Fibroblast of skin of left biceps (primary cell): ENCODE measurements around the gene ZFYVE19.

Experiments used
- DNase-seq, 2 experiments: peaks; one replicate each; pipeline ENCODE4 v3.0.0-alpha.2; 2013; ENCODE audit warnings: low read depth in 2 of 2

The ZFYVE19 gene

DNA sequence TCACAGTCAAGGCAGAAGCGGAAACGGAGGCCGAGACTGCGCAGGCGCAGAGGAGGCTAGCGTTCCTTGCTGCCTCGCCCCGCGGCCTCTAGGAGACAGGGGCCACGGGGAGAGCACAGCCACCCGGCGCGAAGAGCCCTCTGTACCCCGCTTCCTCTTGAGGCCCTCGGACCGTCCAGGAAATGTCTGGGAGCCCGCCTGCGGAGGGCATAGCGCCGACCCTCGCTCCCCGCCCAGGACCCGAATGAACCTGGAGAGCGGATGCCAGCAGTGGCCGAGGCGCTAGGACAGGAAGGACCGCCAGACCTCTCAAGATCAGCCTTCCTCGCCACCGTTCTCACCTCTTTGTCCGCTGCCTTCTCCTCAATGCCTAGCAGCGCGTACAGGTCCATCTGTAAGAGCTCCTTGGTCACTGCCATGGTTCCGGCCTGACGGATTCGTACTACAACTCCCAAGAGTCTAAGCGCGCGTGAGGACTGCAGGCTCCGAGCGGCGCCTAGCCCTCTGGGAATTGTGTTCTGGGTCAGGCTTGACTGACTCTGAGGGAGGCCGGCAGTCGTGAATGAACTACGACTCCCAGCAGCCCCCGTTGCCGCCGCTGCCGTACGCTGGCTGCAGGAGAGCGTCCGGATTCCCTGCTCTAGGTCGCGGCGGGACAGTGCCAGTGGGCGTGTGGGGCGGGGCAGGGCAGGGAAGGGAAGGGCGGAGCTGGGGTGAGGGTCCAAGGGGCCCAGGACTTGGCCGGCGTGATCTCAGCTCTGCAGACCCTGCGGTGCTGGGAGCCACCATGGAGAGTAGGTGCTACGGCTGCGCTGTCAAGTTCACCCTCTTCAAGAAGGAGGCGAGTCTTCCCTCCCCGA, at the start of gene ZFYVE19, which contains the start of gene DNAJC17:
Gene ZFYVE19 (plus strand): TSS at position 62 of the 860 bp plus-strand sequence. CDS start 501 bp downstream, at position 563.
Gene DNAJC17 (minus strand): TSS at position 446 of the 860 bp plus-strand sequence. CDS start 27 bp downstream, at position 419.
- peak; percentile 92 for DNase-seq

DNA sequence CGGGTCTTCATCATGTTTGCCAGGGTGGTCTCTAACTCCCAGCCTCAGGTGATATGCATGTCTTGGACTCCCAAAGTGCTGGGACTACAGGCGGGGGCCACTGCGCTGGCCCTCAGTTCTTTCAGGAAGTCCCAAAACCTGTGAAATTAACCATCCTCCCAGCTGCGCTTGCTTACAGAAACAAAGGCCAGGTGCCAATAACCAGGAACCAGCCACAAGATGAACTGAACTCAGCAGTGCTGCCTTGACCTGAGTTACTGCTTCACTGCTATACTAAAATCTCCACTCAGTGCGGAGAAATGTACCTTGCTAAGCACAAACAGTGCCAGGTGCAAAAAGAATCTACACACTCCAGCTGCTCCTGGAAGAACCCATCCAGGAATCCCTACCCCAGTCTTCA, 46.9 kb upstream of the ZFYVE19 start:
- no peak for DNase-seq

DNA sequence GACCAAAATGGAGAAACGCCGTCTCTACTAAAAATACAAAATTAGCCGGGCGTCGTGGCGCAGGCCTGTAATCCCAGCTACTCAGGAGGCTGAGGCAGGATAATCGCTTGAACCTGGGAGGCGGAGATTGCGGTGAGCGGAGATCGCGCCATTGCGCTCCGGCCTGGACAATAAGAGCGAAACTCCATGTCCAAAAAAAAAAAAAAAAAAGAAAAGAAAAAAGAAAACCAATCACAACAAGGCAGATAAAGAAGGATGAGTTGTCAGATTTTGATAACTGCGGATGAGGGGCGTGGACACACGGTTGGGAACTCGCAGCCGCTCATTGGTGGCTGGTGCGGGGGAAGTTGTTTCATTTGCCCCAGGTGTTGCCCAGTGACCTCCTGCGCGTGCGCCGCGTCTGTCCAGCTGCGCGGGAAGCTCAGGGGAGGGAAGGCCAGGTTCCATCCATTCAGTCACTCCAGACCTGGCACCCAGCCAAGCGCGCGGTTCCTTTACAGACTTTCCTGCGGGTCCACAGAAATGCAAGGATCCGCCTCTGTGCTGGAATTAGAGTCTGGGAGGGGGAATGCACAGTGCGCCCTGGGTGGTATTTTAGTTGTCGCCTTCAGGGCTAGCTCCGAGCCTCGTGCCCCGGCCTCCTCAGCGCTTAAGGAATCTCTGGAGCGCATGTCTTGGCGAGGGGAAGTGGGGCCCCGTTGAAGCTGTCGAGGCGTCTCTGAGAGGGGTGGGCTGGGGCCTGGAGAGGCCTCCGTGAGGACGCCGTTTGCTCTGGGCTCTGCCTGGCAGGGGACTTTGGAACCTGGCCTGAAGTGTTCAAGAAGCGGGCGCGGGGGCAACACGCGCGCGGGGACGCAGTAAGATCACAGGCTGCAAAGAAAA, 43.7 kb upstream of the ZFYVE19 start:
- DNase-seq: no peak

DNA sequence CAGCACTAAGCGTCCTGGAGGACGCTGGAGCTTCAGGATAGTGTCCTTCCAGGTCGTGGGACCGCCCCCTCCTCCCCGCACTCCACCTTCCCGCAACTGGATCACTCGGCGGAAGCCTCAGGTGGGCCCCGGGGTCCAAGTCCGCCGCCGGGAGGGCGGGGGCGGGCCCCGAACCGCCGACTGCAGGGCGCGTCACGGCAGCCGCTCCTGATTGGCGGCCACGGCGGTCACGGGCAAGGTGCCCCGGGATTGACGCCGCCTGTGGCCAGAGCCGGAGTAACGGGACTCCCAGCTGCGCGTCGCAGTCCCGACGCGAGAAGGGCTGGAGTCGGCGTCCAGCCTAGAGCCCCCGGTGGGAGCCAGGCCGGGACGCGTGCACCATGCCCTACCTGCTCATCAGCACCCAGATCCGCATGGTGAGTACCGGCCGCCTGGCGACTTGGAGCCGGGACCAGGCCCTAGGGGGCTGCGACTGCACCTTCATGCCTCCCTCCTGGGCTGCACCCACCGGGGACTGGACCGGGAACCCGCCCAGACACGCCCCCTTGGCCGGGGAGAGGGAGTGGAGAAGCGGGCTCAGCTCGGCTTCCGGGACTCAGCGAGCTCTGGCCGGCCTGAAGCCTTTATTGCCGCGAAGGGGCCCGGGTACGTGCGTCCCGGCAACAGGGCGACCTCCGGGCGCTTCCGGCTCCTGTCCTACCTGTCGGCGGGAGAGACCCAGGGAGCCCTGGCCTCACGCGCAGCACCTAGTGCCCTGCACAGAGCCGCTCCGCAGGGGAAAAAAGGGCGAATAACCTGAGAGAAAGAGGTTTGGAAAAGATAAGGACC, 42.9 kb upstream of the ZFYVE19 start, which contains the start of gene GCHFR:
Gene GCHFR (plus strand): TSS at position 268 of the 828 bp plus-strand sequence. CDS start 113 bp downstream, at position 381.
- no peak for DNase-seq

DNA sequence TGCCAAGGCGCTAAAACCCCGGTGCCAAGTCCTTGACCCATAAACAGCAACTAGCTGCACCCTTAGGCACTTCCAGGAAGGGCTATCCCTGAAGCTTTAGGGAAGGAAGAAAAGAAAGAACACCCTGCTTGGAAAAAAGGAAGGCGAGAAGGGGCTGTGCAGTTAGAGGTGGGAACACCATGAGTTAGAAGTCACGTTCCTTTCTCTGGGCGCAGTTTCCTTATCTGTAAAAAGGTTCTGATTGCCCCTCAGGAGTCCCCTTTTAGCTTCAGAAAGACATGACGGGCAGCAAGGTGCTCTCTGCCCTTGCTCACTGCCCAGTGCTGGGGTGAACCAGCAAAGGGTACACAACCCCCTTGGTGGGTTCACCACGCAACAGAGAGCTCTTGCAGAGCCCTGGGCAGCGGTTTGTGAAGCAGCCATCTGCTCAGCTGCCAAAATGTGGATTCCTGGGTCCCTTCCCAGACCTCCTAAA, 42.2 kb upstream of the ZFYVE19 start:
- no peak for DNase-seq

DNA sequence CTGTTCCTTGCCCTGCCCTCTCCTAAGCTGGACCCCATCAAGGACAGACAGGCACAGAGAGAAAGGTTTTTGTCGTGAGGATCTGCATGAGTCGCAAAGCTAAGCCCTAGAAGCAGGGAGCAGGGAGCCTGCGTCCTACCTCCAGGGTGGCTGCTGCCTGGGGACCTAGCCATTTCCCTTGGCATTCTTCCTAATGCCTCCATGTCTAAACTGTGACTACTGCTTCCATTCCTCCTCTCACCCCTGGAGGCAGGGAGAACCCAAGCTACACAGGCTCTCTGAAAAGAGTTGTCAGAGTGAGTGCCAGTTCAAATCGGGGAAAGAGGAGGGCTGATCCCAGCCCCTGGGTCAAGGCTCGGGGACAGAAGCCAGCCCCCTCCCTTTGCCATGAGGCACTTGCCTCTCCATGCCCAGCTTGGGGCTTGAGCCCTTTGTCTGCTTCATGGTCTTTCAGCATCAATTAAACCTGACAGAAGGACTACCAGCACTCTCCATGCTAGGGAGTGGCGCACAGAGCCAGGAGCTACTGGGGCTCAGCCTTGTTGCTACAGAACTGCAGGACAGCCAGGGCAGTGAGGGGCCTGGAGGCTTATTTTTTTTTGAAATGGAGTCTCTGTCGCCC, 40.6 kb upstream of the ZFYVE19 start:
- no peak for DNase-seq

- DNase-seq: no peak
Measured at GRCh38 chr15:40766906-40767837, 39.7 kb upstream of the ZFYVE19 start.

GRCh38 chr15:40767838-40768500, 38.9 kb upstream of the ZFYVE19 start:
- DNase-seq: no peak

- DNase-seq: no peak
Measured at GRCh38 chr15:40768521-40769273, 38.2 kb upstream of the ZFYVE19 start.

- DNase-seq: no peak
Measured at GRCh38 chr15:40769274-40770146, 37.4 kb upstream of the ZFYVE19 start, which contains the start of gene C15orf62. Gene C15orf62 (plus strand): TSS chr15:40769980. CDS start chr15:40770496, 516 bp downstream.

- DNase-seq: no peak
Measured at GRCh38 chr15:40770147-40770721, 36.7 kb upstream of the ZFYVE19 start.

DNA sequence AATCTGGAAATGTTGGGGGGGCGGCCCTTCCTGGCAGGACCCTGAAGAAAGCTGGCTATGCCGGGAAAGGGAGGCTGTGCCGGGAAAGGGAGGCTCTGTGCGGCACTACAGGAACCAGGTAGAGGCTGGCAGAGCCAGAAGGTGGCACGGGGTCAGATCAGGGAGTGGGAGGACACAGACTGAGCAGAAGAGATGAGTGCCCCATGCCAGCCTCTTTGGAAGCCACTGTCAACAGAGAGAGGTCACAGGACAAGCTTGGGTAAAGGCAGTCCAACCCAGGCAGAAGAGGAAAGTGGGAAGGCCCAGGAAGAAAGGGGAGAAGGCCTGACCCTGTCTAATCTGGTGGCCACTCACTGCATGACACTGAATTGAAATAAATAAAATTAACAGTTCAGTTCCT, 35.6 kb upstream of the ZFYVE19 start:
- DNase-seq: no peak

DNA sequence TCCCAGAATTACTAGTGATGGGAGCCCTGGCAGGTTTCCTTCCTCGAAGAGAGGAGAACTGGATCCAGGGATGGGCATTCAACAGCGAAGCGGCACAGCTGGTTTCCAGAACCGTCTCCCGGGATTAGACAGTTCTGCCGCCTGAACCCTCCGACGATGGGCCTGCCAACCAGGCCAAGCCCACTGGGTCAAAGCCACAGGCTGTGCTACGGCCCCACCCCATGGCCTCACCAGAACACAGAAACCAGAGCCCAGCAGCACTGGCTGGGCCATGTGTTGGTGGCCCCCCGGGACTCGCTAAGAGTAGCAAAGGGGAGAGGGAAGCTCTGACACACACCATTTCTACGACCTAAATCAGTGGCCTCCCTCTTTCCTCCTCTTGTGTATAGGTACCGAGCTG, 34.9 kb upstream of the ZFYVE19 start:
- no peak for DNase-seq

GRCh38 chr15:40773496-40773895, 33.4 kb upstream of the ZFYVE19 start:
- DNase-seq: no peak

DNA sequence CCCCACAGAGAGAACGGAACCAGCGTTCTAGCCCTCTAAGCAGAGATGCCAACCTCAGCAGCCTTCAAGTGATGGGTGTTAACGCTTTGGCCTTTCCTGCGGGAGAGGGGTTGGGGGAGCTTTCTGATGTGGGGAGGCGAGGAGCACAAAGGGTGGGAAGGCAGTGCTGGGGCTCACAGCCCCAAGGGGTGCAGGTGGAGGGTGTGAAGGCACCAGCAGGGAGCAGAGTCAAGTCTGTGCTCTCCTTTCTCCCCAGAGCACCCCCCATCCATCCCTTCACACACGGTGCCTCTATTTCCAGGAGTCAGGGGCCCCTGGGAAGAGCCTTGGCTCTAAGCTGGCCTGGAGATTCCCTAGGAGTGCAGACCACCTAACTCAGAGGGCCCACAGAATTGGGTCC, 33.0 kb upstream of the ZFYVE19 start:
- DNase-seq: no peak

DNA sequence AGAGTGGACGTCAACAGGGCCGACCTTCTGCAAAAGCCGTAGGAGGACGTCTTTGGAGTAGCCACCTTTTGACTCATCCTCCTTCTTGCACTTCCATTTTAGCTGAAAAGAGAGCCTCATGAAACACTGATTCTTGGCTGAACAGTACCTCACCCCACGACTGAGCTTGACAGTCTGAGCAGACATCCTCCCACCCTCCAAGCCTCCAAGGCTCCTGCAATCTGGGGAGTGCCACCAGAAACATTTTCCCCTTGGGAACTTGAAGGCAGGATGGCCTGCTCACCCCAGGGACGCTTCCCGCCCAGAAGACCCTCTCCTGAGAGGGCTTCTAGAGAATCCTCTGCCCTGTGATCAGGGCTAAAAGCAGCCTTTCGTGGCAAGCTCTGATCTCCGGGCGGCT, 31.9 kb upstream of the ZFYVE19 start:
- no peak for DNase-seq
